ENCODE measurements around the gene MYO10. TPM values are rescaled to one million over a fixed set of nuclear protein-coding genes. Genes with fewer than 3 reads are reported as not detected.
"Not testable (repeated sequence)": the region's sequence is repeated elsewhere in the genome, so short reads cannot be mapped to it uniquely, and the experiment has no call there.

MYO10 gene
- total RNA-seq, 1 experiment from 2014 or later = 89.8 TPM

GRCh38 chr5:16877267-16877935 lies 58.7 kb downstream of the MYO10 start:
- TF ChIP-seq, protein P1, sequence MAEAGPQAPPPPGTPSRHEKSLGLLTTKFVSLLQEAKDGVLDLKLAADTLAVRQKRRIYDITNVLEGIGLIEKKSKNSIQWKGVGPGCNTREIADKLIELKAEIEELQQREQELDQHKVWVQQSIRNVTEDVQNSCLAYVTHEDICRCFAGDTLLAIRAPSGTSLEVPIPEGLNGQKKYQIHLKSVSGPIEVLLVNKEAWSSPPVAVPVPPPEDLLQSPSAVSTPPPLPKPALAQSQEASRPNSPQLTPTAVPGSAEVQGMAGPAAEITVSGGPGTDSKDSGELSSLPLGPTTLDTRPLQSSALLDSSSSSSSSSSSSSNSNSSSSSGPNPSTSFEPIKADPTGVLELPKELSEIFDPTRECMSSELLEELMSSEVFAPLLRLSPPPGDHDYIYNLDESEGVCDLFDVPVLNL (CRISPR knock-in tag; IDR thresholded peaks at IDR 0.05; ENCODE audit: borderline replicate concordance, low read depth) = no peak
- no peak for TF ChIP-seq CREB1 (CRISPR knock-in tag; IDR thresholded peaks at IDR 0.05)
- TF ChIP-seq, protein P2, sequence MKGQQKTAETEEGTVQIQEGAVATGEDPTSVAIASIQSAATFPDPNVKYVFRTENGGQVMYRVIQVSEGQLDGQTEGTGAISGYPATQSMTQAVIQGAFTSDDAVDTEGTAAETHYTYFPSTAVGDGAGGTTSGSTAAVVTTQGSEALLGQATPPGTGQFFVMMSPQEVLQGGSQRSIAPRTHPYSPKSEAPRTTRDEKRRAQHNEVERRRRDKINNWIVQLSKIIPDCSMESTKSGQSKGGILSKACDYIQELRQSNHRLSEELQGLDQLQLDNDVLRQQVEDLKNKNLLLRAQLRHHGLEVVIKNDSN (CRISPR knock-in tag; IDR thresholded peaks at IDR 0.05) = no peak
- no peak for TF ChIP-seq ZNF317 (CRISPR knock-in tag; IDR thresholded peaks at IDR 0.05; ENCODE audit: borderline replicate concordance, low read depth)
- no peak for TF ChIP-seq TEAD1 (CRISPR knock-in tag; IDR thresholded peaks at IDR 0.05)
- TF ChIP-seq RORB (CRISPR knock-in tag; IDR thresholded peaks at IDR 0.05) = no peak
- no peak for TF ChIP-seq EMX1 (CRISPR knock-in tag; IDR thresholded peaks at IDR 0.05)
- TF ChIP-seq ZNF138 (CRISPR knock-in tag; conservative IDR thresholded peaks at IDR 0.05) = no peak
- no peak for TF ChIP-seq ELF4 (CRISPR knock-in tag; IDR thresholded peaks at IDR 0.05; ENCODE audit: low read depth)
- TF ChIP-seq ZNF416 (CRISPR knock-in tag; IDR thresholded peaks at IDR 0.05) = no peak
- TF ChIP-seq MAX (CRISPR knock-in tag; IDR thresholded peaks at IDR 0.05) = no peak
- TF ChIP-seq RELA (CRISPR knock-in tag; IDR thresholded peaks at IDR 0.05; ENCODE audit: borderline replicate concordance) = no peak
- no peak for TF ChIP-seq GABPB1 (CRISPR knock-in tag; IDR thresholded peaks at IDR 0.05)
- no peak for TF ChIP-seq NFE2L1 (CRISPR knock-in tag; IDR thresholded peaks at IDR 0.05)
- TF ChIP-seq OVOL2 (CRISPR knock-in tag; IDR thresholded peaks at IDR 0.05; ENCODE audit: borderline replicate concordance) = no peak
- no peak for TF ChIP-seq CREM (CRISPR knock-in tag; IDR thresholded peaks at IDR 0.05)
- no peak for TF ChIP-seq NR2C2 (CRISPR knock-in tag; IDR thresholded peaks at IDR 0.05)
- no peak for TF ChIP-seq ATF3 (CRISPR knock-in tag; conservative IDR thresholded peaks at IDR 0.05)
- TF ChIP-seq TP53 (CRISPR knock-in tag; IDR thresholded peaks at IDR 0.05) = no peak
- no peak for TF ChIP-seq ZNF281 (CRISPR knock-in tag; IDR thresholded peaks at IDR 0.05)
- Mint-ChIP-seq H3K9me3 (peaks cover 27% of the 10 kb centered on the region), H3K4me3 (no peak overlapping the region), H3K4me1 (peaks cover 22% of the 10 kb centered on the region), H3K36me3 (peaks cover 38% of the 10 kb centered on the region), H3K27me3 (ENCODE audit: low read depth) (no peaks in the 10 kb centered on the region), H3K27ac (no peak overlapping the region)
- ATAC-seq = no peak
- ChIA-PET CTCF (no interaction called here), POLR2A (no interaction called here)
- DNase-seq (ENCODE audit: low spot score) = no peak

GRCh38 chr5:16874424-16874823 lies 61.7 kb downstream of the MYO10 start:
- CTCF ChIA-PET; H3K27ac Mint-ChIP-seq; DNase-seq (ENCODE audit: low spot score); H3K4me3 Mint-ChIP-seq; ATAC-seq; H3K27me3 Mint-ChIP-seq (ENCODE audit: low read depth): not testable (repeated sequence)
- Mint-ChIP-seq H3K9me3 (peaks cover 35% of the 10 kb centered on the region), H3K4me1 (peaks cover 14% of the 10 kb centered on the region), H3K36me3 (peaks cover 47% of the 10 kb centered on the region)
- POLR2A ChIA-PET = interaction anchor here (0.7 kb wide), 1 partner anchor 225 kb away, joined by 7 read pairs; no protein-coding TSS in a partner anchor
